NOMO-1 treated with dmso at 0.1 percent for 144 hours (cell line): ENCODE results near the gene MEN1.
"Not testable (repeated sequence)": the region's sequence is repeated elsewhere in the genome, so short reads cannot be mapped to it uniquely, and the experiment has no call there.

Experiments
- DNase-seq: peaks from one replicate; lab custom pipeline; 2025; ENCODE audit not compliant: unreplicated experiment; lab: John Stamatoyannopoulos, UW

MEN1 gene

DNA sequence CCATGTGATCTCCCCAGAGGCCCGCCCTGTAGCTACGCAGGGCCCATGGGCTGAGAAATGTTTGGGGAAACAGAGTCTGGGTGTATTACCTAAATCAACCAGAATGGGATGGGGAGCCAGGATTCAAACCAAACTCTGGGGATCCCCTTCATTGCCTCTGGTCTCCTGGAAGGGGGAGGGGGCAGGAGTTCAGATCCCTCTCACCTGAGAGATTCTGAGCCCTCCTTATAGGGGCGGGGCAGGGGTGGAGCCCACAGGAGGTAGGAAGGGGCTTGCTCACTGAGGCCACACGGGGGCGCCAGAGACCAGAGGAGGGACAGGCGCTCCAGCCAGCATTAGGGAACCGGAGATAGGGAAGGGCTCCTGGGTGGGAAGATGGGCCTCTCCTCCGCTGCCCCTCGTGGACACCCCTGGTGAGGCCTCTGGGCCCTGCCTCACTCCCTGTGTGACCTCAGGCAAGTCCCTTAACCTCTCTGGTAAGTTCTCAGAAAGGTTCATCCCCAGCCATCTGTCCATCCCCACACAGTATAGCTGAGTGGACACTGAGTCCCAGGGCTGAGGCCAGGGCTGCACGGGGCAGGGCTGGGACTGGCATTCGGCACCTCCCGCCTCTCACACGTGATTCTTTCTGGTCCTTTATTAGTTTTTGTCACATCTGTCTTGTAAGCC, 36.8 kb upstream of the MEN1 start:
- peak; percentile 92 for DNase-seq

GRCh38 chr11:64845776-64846129, 35.4 kb upstream of the MEN1 start:
- not testable (repeated sequence) for DNase-seq

DNA sequence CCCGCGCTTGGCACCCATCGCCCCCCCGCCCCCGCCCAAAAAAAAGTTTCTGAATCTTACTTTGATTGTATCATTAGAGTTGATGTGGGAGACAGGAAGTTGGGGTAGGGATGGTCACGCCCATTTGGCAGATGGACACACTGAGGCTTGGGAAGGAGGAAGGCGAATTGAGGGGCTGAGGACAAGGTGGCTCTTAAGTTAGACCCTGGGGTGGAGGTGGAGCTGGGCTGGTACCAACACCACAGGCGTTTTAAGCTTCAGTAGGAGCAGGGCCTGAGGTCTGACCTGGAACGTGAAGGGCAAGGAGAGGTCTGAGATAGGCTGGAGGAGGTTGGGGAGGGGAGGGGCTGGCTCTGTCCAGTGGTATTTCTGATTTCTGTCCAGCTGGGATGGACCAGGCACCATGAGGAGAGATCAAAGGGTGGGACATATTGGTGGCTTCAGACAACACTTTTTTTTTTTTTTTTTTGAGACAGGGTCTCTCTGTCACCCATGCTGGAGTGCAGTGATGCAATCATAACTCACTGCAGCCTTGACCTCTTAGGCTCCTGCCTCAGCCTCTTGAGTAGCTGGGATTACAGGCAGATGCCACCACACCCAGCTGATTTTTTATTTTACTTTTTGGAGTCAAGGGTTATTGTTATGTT, 34.9 kb upstream of the MEN1 start:
- DNase-seq: no peak

DNA sequence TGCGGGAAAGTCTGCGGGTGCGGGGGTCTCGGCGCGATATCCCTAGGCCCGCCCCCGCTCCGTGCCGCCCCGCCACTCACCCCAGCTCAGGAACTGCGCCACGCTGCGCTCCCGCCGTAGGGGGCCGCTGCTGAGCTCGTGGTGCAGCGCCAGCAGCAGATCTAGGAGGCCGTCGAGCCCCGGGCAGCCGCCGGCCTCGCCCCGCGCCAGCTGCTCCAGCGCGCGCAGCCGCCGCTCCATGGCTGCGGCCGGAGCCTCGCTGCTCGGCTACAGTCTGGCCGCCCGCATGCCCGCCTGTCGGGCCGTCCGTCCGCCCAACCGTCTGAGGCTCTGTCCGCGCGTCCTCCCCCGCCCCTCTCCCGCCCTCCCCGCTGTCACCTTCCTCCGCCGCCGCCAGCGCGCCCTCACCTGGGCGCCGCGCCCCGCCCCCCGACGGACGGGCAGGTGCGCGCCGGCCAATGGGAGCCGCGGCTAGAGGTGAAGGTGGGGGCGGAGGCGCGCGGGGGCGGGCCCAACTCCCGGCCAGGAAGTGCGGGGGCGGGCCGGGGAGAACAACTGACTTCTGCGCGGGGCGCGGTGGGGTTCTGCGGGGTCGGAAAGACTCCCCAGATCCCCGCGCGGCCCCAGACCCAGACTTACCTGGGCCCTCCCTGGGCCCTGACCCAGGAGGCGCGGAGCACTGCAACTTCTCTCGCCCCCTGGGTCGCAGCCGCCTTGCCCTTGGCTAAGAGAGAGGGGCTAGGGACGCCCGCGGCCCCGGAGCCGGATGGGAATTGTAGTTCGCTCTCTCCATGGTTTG, 34.2 kb upstream of the MEN1 start, which contains the start of gene CDC42BPG:
TSS of gene CDC42BPG (minus strand) at position 324 of the 799 bp plus-strand sequence. CDS start at position 240, 84 bp downstream.
- DNase-seq: peak; percentile 53

GRCh38 chr11:64843686-64844329, 33.5 kb upstream of the MEN1 start:
- DNase-seq: no peak

GRCh38 chr11:64842851-64843685, 32.7 kb upstream of the MEN1 start:
- no peak for DNase-seq

DNA sequence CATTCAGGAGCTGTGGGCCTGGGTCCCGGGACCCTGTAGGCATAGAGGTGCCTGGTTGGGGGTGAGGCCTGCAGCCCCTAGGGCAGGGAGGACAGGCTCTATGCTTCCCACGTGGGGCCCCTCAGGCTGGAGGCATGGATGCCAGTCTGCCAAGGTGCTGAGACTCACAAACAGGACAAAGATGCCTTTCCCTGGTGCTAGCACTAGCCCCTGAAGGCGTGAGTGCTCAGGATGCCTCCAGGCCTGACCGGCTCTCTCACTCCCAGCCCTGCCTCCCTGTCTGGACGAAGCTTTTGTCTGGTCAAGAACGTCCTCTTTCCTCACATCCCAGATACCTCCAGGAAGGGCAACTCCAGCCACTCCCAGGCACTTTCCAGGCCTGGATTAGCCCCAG, 32.0 kb upstream of the MEN1 start:
- DNase-seq: no peak

GRCh38 chr11:64841592-64842365, 31.4 kb upstream of the MEN1 start:
- no peak for DNase-seq

- DNase-seq: no peak
Observed at GRCh38 chr11:64839887-64840782, 29.8 kb upstream of the MEN1 start.

DNA sequence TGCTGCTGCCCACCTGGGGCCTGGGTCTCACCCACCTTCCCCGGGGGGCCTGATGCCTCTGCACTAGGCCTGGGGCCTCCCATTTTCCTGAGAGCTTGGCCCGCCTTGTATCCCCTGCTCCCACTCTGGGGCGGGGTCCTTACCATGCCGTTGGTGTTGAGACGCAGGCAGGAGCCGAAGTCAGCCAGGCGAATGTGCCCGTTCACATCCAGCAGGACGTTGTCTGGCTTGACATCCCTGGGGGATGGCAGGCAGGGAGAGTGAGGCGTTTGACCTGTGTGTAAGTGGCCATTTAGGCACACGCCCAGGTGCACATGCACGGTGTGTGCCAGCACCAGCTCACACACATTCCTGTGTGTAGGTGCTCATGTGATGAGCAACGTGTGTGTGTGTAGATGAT, 29.0 kb upstream of the MEN1 start:
- DNase-seq: no peak

- no peak for DNase-seq
Observed at GRCh38 chr11:64838600-64839334, 28.4 kb upstream of the MEN1 start.

- DNase-seq: no peak
Observed at GRCh38 chr11:64837887-64838351, 27.6 kb upstream of the MEN1 start.

- no peak for DNase-seq
Observed at GRCh38 chr11:64836448-64837072, 26.2 kb upstream of the MEN1 start.

- no peak for DNase-seq
Observed at GRCh38 chr11:64835616-64836447, 25.5 kb upstream of the MEN1 start.

DNA sequence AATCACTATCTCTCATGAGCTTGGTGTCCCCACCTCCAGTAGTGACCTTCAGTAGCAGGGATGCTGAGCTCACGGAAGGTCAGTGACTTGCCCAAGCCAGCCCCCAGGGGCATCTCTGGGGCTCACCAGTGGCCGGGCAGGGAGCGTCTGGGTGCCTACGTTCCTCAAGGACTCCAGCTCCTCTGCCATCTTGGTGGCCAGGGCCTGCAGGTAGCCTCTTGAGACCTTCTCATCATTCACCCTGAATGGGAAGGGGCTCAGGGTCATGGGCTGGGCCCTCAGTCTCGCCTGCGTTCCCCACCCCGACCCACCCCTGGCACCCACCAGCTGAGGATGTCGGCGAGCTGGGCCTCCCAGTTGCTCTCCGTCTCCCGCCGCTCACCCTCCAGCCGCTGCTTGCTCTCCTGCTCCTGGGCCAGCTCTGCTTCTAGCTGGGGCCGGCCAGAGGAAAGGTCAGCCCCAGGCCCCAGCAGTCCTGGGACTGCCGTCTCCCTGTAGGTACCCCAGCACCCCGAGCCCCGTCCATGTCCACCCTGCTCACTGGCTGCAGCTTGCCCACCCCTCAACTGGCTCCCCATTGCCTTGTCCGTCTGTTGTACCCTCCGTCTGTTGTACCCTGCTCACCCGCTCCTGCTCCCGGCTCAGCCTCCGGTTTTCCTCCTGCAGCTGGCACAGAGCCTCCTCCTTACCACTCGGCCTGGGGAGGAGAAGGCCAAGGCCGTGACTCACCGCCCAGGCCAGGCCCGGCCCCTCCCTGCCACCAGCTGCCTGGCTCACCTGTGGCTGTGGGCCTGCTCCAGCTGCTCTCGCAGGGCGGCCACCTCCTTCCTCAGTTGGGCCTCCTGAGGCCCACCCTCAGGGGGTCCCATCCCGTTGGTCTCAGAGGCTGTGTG, 24.6 kb upstream of the MEN1 start:
- no peak for DNase-seq
